HG03139 (cell line): ENCODE results near the gene BMP8A.
"Not testable (repeated sequence)": the region's sequence is repeated elsewhere in the genome, so short reads cannot be mapped to it uniquely, and the experiment has no call there.

Experiments
- ATAC-seq: cut with Tn5 transposase; IDR thresholded peaks from one replicate; pipeline ENCODE4 v1.9.1; 2021; ENCODE audit not compliant: unreplicated experiment

The BMP8A gene

DNA sequence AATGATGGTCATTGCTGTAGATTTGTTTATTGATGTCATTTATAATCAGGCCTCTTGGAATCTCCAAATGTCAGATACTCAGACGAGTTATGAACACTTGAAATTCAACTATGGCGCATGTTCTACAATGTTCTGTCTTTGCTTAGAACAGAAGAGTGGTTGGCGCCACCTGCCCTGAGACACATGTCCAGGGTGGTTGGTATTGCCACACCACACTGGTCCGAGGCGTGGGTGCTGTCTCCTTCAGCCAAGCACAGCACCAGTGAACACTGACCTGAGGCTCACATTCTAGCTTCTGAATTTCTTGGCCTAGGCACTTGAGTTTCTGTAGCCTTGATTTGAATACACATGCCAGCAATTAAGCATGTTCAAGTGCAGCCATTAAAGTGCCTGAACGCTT is 10.1 kb upstream of the BMP8A start:
- ATAC-seq = no peak

GRCh38 chr1:39483276-39483675 is 8.2 kb upstream of the BMP8A start:
- ATAC-seq = no peak

GRCh38 chr1:39484564-39484963 is 6.9 kb upstream of the BMP8A start:
- no peak for ATAC-seq

DNA sequence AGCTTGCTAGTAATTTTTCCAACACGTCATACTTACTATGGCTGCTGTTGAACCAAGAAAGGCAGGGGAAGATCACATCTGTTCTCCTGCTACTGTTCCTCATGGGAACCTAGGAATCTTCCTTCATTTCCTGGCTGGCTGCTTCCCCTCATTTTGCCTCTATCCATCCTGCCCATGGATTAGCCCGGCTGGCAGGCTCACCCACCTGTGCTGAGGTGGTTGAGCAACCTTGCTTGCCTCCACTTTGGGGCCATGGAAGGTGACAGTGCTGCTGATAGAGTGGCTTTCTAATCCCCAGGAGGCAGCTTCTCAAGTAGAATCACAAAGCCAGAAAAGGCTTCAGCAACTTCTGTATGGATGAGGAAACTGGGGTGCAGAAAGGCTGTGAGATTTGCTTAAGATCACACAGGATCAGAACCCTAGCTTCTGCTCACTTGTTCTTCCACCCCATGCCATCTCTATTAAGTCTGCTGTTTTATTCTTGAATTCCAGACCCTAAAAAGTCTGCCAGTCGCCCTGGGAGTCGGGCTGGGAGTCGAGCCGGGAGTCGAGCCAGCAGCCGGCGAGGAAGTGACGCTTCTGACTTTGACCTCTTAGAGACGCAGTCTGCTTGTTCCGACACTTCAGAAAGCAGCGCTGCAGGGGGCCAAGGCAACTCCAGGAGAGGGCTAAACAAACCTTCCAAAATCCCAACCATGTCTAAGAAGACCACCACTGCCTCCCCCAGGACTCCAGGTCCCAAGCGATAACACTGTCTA is 6.2 kb upstream of the BMP8A start:
- no peak for ATAC-seq

GRCh38 chr1:39488012-39488545 is 3.4 kb upstream of the BMP8A start:
- no peak for ATAC-seq

GRCh38 chr1:39488793-39489566 is 2.5 kb upstream of the BMP8A start:
- ATAC-seq = no peak

- no peak for ATAC-seq
These were observed 1.7 kb upstream of the BMP8A start for GRCh38 chr1:39489567-39490239.

- no peak for ATAC-seq
These were observed 765 bp upstream of the BMP8A start for GRCh38 chr1:39490596-39491145.

DNA sequence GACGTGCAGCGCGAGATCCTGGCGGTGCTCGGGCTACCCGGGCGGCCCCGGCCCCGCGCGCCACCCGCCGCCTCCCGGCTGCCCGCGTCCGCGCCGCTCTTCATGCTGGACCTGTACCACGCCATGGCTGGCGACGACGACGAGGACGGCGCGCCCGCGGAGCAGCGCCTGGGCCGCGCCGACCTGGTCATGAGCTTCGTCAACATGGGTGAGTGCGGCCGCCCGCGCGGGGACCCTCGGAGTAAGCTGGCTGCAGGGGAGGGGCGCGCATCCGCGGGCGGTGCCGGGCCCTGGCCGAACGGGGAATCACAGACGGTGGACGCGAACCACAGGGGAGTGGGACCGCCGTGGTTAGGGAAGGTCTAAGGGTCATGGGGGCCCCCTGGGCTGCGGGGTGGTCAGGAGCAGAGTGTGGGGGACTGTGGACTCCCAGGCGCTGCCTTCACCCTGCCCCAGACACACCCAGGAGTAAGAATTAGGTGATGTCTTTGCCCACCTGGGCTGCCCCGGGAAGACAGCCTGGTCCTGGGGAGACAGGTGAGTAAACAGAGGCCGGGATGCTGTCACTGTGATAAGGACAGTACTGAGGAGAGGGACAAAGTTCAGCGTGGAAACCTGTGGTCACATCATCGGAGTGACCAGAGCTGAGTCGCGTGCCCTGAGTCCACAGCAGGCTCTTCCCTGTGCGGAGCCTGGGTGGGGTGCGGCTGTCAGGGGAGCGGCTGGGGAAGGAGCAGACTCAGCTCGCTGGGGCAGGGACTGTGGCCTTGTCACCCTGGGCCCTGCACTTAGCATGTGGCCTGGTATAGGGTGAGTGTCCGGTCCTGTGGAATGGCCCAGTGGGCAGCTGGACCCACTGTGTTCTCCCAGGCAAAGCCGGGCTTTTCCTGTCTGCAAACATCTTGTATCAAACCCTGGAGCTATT is 944 bp downstream of the BMP8A start:
- not testable (repeated sequence) for ATAC-seq

DNA sequence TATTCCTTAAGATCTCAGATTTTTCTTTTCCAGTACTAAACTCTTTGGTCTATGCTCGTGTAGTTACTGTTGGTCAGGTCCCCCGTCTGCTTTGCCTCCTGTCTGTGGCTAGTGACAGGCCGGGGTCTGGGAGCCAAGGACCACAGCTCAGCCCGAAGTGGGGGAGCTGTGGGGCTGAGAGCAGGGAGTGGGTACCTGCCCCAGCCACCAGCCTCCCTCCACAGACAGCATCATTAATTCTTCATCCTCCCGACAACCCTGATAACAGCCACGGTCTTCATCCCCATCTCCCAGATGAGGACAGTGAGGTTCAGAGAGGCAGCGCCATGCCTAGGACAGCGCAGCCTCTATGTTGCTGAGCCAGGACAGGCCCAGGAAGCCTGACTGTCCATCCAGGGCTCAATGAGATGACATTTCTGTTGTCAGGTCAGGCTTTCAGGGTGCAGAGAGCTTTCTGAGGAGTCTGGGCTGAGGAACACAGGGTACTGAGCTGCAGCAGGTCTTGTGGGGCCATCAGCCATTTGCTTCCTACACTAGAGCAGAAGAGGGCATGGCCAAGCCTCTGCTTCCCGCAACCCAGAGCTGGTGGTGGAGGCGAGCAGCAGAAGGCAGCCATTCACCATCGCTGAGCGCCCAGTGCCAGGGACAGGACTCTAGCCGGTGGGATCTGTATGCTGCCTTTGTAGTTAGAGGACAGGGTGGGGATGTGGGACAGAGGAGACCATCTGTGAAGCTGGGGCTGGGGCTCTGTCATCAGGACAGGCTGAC is 1.8 kb downstream of the BMP8A start:
- ATAC-seq = not testable (repeated sequence)

- no peak for ATAC-seq
These were observed 3.4 kb downstream of the BMP8A start for GRCh38 chr1:39494671-39495410.

- ATAC-seq = not testable (repeated sequence)
These were observed 5.1 kb downstream of the BMP8A start for GRCh38 chr1:39496520-39496919.

DNA sequence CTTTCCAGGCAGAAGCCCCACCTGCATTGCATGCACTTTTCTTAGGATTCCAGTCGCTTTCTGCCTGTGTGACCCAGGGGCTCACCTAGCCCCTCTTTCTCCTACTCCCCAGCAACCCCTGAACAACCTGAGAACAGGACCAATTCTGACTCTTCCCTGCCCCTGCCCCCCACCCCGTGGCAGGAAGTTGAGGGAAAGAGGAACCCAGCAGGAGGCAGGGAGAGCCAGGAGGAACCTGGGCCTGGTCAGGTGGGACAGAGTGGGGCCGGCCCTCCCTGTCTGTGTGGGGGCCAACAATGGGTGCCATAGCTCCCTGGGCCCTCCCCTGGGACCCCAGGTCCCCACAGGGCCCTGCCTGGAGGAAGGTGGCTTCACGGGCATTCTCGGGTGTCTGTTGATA is 6.1 kb downstream of the BMP8A start:
- no peak for ATAC-seq

DNA sequence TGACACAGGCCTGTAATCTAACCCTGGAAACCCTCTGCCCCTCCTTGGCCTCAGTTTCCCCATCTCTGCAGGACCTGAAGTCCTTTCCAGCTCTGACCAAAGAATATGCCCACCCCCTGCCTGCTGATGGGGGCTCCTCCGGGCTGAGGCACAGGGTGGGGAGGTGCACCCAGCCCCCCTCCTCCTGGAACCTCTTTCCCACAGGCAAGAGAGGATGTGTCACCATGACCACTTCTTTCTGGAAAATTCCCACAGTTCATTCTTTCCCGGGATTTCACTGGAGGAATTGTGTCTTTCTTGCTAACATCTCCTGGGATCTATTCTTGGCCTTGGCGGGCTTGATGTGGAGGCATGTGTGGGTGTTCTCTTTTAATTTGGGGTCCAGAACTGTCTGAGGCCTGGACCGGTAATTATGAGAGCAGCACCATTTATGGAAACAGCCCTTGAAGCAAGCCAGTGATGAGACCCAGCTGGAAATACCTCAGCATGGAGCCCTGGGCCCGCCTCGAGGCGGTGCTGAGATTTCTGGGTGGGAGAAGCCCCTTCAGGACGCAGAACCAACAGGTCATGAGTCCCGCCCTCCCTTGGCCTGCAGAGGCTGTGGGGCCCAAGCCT is 6.8 kb downstream of the BMP8A start:
- ATAC-seq = not testable (repeated sequence)

- not testable (repeated sequence) for ATAC-seq
These were observed 7.4 kb downstream of the BMP8A start for GRCh38 chr1:39498821-39499220.

DNA sequence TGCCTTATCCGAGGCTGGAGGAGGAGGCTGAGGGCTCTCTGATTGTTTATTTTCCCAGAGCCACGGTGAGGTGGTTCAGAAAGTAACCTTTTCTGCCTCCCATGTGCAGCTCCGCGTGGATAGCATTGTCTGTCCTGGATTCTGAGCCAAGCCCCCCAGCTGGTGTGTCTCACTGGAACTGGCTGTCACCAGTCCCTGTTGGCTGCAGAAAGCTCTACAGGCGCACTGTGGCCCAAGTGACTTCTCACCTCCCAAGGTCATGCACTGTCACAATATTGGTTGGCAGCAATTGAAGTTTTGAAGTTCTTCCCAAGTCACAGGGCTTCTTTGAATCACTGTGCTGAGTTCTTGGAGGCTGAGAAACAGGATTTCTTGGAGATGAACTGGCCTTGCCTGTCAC is 8.2 kb downstream of the BMP8A start:
- no peak for ATAC-seq

DNA sequence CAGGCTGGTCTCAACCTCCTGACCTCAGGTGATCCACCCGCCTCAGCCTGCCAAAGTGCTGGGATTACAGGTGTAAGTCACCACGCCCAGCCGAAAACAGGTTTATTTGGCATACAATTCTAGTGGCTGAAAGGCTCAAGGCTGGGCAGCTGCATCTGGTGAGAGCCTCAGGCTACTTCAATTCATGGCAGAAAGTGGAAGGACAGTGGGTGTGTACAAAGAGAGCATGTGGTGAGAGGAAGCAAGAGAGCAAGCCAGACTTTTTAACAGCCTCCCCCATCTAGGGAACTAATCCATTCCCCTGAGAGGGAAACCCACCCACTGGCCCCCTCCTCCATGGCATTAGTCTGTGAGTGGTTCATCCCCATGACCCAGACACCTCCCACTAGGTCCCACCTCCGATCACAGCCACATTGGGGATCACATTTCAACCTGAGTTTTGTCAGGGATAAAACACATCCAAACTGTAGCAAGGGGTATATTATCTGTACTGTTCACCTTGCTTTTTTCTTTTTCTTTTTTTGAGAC is 9.5 kb downstream of the BMP8A start:
- no peak for ATAC-seq

- ATAC-seq = no peak
These were observed 10.2 kb downstream of the BMP8A start for GRCh38 chr1:39501666-39502065.
